Nephron progenitor cell (in vitro differentiated cells): Measurements from ENCODE around the gene UBTF.

Experiments used
- DNase-seq: peaks from one replicate; pipeline ENCODE4 v3.0.0; 2021
- H3K27ac Mint-ChIP-seq: 2 replicates; pipeline ENCODE4 v1.8.0; 2021; ENCODE audit warnings: mild to moderate bottlenecking, moderate library complexity, mixed read lengths
- H3K27me3 Mint-ChIP-seq: 2 replicates; pipeline ENCODE4 v1.8.0; 2021; ENCODE audit warnings: mild to moderate bottlenecking, low read depth, mixed read lengths; ENCODE audit not compliant: poor library complexity
- H3K36me3 Mint-ChIP-seq: 2 replicates; pipeline ENCODE4 v1.8.0; 2021; ENCODE audit warnings: low read depth, mixed read lengths
- H3K4me1 Mint-ChIP-seq: 2 replicates; pipeline ENCODE4 v1.8.0; 2021; ENCODE audit warnings: mixed read lengths
- H3K4me3 Mint-ChIP-seq: 2 replicates; pipeline ENCODE4 v1.8.0; 2021; ENCODE audit warnings: mild to moderate bottlenecking, moderate library complexity, mixed read lengths
- H3K9me3 Mint-ChIP-seq: 2 replicates; pipeline ENCODE4 v1.8.0; 2021; ENCODE audit warnings: mild to moderate bottlenecking, moderate library complexity, mixed read lengths
- TF ChIP-seq, protein P1 (sequence below): fragments of 200-600 bp; sonication (generic); IDR thresholded peaks from 2 replicates; pipeline ENCODE4 v1.5.0; 2021; ENCODE audit warnings: antibody characterized with exemption

UBTF gene

DNA sequence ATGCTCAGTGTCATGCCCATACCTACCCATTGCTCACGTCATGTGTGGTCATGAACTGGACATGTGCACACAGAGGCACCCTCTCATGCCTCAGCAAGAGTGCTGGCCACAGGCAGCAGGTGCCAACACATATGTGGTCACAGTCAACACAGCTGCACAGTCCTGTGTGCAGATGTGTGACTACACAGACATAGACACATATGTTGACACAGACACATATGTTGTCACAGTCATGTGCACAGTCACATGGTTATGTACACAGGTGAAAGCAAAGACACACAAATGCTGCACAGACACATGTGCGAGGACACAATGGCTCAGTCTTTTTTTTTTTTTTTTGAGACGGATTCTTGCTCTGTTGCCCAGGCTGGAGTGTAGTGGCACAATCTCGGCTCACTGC is 37.2 kb upstream of the UBTF start:
- TF ChIP-seq, protein P1, sequence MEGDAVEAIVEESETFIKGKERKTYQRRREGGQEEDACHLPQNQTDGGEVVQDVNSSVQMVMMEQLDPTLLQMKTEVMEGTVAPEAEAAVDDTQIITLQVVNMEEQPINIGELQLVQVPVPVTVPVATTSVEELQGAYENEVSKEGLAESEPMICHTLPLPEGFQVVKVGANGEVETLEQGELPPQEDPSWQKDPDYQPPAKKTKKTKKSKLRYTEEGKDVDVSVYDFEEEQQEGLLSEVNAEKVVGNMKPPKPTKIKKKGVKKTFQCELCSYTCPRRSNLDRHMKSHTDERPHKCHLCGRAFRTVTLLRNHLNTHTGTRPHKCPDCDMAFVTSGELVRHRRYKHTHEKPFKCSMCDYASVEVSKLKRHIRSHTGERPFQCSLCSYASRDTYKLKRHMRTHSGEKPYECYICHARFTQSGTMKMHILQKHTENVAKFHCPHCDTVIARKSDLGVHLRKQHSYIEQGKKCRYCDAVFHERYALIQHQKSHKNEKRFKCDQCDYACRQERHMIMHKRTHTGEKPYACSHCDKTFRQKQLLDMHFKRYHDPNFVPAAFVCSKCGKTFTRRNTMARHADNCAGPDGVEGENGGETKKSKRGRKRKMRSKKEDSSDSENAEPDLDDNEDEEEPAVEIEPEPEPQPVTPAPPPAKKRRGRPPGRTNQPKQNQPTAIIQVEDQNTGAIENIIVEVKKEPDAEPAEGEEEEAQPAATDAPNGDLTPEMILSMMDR: no peak
- H3K9me3 Mint-ChIP-seq: no peaks in the 10 kb centered on the region
- H3K36me3 Mint-ChIP-seq: no peaks in the 10 kb centered on the region
- no peak overlapping the region for H3K4me3 Mint-ChIP-seq
- no peak for DNase-seq
- peaks cover 25% of the 10 kb centered on the region for H3K4me1 Mint-ChIP-seq
- no peak overlapping the region for H3K27ac Mint-ChIP-seq
- H3K27me3 Mint-ChIP-seq: peaks cover 22% of the 10 kb centered on the region

DNA sequence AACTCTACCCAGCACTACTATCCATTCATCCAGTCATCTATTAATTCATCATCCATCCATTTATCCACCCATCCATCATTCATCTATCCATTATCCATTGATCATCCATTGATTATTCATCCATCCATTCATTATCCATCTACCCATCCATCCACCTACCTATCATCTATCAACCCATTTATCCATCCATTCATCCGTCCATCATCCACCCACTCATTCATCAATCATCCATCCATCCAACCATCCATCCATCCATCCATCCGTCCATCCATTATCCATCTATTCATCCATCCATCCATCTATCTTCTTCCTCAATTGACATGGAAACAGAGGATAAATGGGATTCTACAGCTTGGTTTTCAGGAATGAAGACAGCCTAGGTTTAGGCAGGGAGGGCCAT is 36.4 kb upstream of the UBTF start:
- H3K9me3 Mint-ChIP-seq: no peaks in the 10 kb centered on the region
- H3K4me1 Mint-ChIP-seq: peaks cover 30% of the 10 kb centered on the region
- peaks cover 22% of the 10 kb centered on the region for H3K27me3 Mint-ChIP-seq
- no peak overlapping the region for H3K27ac Mint-ChIP-seq
- H3K36me3 Mint-ChIP-seq: no peaks in the 10 kb centered on the region
- no peak for DNase-seq
- TF ChIP-seq, protein P1: no peak
- no peak overlapping the region for H3K4me3 Mint-ChIP-seq

DNA sequence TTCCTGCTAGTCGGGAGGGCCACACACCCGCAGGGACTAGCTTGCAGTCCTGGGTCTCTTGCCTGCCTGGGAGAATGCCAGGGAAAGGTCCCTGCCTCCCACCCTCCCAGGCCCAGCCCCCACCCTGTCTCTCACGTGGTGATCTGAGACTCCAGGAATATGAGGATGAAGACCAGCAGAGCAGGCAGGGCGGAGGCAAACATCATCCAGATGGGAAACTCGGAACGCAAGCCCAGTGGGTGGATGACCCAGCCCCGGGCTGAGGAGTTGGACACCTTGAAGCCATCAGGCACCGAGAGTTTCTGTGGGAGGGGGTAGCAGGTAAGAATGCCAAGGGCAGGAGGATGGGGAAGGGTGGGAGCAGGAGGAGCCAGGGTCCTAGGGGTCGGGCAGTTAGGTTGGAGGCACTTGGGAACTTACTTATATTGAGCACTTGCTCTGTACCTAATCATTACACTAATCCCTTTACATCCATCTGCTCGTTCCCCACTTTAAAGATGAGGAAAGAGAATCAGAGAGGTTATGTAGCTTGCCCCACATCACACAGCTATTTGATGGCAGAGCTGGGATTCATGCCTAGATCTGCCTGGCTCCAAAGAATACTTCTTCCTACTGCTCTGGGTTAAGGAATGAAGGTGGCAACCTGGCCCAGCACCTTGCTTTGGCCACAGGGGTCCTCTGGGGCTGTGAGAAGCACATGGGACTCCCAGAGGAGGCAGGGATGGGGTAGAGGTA is 35.1 kb upstream of the UBTF start:
- Mint-ChIP-seq H3K27ac (no peak overlapping the region), H3K27me3 (peaks cover 22% of the 10 kb centered on the region), H3K4me1 (peaks cover 29% of the 10 kb centered on the region), H3K4me3 (no peak overlapping the region), H3K9me3 (no peaks in the 10 kb centered on the region), H3K36me3 (no peaks in the 10 kb centered on the region)
- DNase-seq: no peak
- TF ChIP-seq, protein P1: no peak

DNA sequence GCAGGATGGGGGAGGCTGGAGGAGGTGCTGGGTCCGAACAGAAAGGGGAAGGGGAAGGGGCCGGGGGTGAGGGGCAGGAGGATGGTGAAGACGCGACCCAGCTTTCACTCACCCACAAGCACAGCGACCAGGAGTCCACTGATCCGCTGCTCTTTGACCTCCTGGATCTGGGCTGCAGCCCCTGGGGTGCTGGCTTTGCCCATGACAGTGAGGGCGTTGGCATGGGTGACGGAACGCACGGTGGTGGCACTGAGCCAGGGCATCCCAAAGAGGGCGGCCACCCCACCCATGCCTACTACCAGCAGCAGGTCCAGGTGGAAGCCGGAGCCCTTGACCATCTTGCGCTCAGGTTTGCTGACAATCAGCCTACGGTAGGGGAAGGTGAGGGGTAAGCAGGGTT is 33.5 kb upstream of the UBTF start:
- Mint-ChIP-seq H3K36me3 (no peaks in the 10 kb centered on the region), H3K9me3 (no peaks in the 10 kb centered on the region), H3K27me3 (peaks cover 22% of the 10 kb centered on the region), H3K4me3 (no peak overlapping the region), H3K4me1 (peaks cover 26% of the 10 kb centered on the region), H3K27ac (no peak overlapping the region)
- no peak for DNase-seq
- TF ChIP-seq, protein P1: no peak

DNA sequence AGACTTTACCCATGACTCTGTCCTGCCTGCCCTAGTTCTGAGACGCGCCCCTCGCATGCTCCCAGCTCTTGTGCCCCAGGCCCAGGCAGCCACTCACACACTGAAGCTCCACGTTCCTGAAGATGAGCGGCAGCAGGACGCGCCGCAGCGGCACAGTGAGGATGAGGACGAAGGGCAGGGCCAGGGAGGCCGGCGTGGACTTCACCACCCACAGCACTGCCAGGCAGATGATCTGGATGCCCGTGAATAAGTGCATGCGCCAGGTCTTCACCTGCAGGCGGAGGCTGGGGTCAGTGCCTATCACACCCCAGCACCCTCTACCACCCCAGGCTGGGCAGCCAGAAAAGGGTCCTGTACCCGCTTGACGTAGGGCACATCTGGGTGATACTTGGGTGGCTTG is 31.6 kb upstream of the UBTF start:
- Mint-ChIP-seq H3K36me3 (no peaks in the 10 kb centered on the region), H3K4me3 (no peak overlapping the region), H3K27me3 (peaks cover 14% of the 10 kb centered on the region), H3K4me1 (peaks cover 37% of the 10 kb centered on the region), H3K9me3 (no peaks in the 10 kb centered on the region), H3K27ac (no peak overlapping the region)
- DNase-seq: no peak
- TF ChIP-seq, protein P1: no peak
